ENCODE results near the gene MPPED1. TPM values are rescaled to one million over a fixed set of nuclear protein-coding genes. Genes with fewer than 3 reads are reported as not detected.

The MPPED1 gene
- total RNA-seq, 1 donor from 2014 or later = not detected

- Histone ChIP-seq H3K27me3 (ENCODE audit: low read depth) (peaks cover 71% of the 10 kb centered on the region), H3K27ac (replicated peaks) (no peak overlapping the region), H3K9me3 (replicated peaks) (peaks cover 31% of the 10 kb centered on the region), H3K4me3 (no peak overlapping the region), H3K4me1 (no peaks in the 10 kb centered on the region), H3K36me3 (no peaks in the 10 kb centered on the region)
- TF ChIP-seq CTCF (IDR thresholded peaks at IDR 0.05; ENCODE audit: borderline replicate concordance) = no peak
- no peak for DNase-seq
- intact Hi-C loops (cut with micrococcal nuclease) = no loop called here
These were observed 53.6 kb downstream of the MPPED1 start for GRCh38 chr22:43465291-43466015.

GRCh38 chr22:43466710-43467109, 54.9 kb downstream of the MPPED1 start:
- Histone ChIP-seq H3K27ac (replicated peaks) (no peak overlapping the region), H3K4me3 (no peak overlapping the region), H3K36me3 (no peaks in the 10 kb centered on the region), H3K9me3 (replicated peaks) (peaks cover 19% of the 10 kb centered on the region), H3K4me1 (no peaks in the 10 kb centered on the region), H3K27me3 (ENCODE audit: low read depth) (peaks cover 76% of the 10 kb centered on the region)
- no peak for TF ChIP-seq CTCF (IDR thresholded peaks at IDR 0.05; ENCODE audit: borderline replicate concordance)
- intact Hi-C loops (cut with micrococcal nuclease) = no loop called here
- no peak for DNase-seq

- intact Hi-C loops (cut with micrococcal nuclease) = no loop called here
- DNase-seq = no peak
- H3K4me1 ChIP-seq = no peaks in the 10 kb centered on the region
- H3K27ac ChIP-seq (replicated peaks) = no peak overlapping the region
- H3K27me3 ChIP-seq (ENCODE audit: low read depth) = peaks cover 83% of the 10 kb centered on the region
- no peak for TF ChIP-seq CTCF (IDR thresholded peaks at IDR 0.05; ENCODE audit: borderline replicate concordance)
- no peaks in the 10 kb centered on the region for H3K36me3 ChIP-seq
- H3K9me3 ChIP-seq (replicated peaks) = peaks cover 12% of the 10 kb centered on the region
- no peak overlapping the region for H3K4me3 ChIP-seq
These were observed 55.6 kb downstream of the MPPED1 start for GRCh38 chr22:43467216-43467940.

- Histone ChIP-seq H3K4me1 (no peaks in the 10 kb centered on the region), H3K9me3 (replicated peaks) (no peaks in the 10 kb centered on the region), H3K27ac (replicated peaks) (no peak overlapping the region), H3K4me3 (no peak overlapping the region), H3K27me3 (ENCODE audit: low read depth) (peaks cover 96% of the 10 kb centered on the region), H3K36me3 (no peaks in the 10 kb centered on the region)
- intact Hi-C loops (cut with micrococcal nuclease) = no loop called here
- DNase-seq = no peak
- no peak for TF ChIP-seq CTCF (IDR thresholded peaks at IDR 0.05; ENCODE audit: borderline replicate concordance)
These were observed 58.4 kb downstream of the MPPED1 start for GRCh38 chr22:43470253-43470652.

- Histone ChIP-seq H3K36me3 (no peaks in the 10 kb centered on the region), H3K9me3 (replicated peaks) (no peaks in the 10 kb centered on the region), H3K27ac (replicated peaks) (no peak overlapping the region), H3K4me3 (no peak overlapping the region), H3K4me1 (no peaks in the 10 kb centered on the region), H3K27me3 (ENCODE audit: low read depth) (peaks cover 88% of the 10 kb centered on the region)
- no peak for DNase-seq
- intact Hi-C loops (cut with micrococcal nuclease) = no loop called here
- no peak for TF ChIP-seq CTCF (IDR thresholded peaks at IDR 0.05; ENCODE audit: borderline replicate concordance)
These were observed 59.2 kb downstream of the MPPED1 start for GRCh38 chr22:43470941-43471585.

Data from left ventricle myocardium inferior (tissue), 1 donor.